ENCODE data around the gene CFDP1.

The CFDP1 gene

GRCh38 chr16:75458439-75458838 lies 25.1 kb upstream of the CFDP1 start:
- TF ChIP-seq CREB1 (IDR thresholded peaks at IDR 0.05; ENCODE audit: low read depth) (no peak), USF1 (IDR thresholded peaks at IDR 0.05) (no peak), EGR1 (IDR thresholded peaks at IDR 0.05) (no peak), TEAD4 (IDR thresholded peaks at IDR 0.05) (no peak), EP300 (IDR thresholded peaks at IDR 0.05; ENCODE audit: borderline replicate concordance) (no peak), MAX (IDR thresholded peaks at IDR 0.05) (no peak), YY1 (IDR thresholded peaks at IDR 0.05; ENCODE audit: low read depth) (no peak), ZBTB7A (IDR thresholded peaks at IDR 0.05; ENCODE audit: low read depth) (no peak), CEBPB (IDR thresholded peaks at IDR 0.05) (no peak), TCF12 (IDR thresholded peaks at IDR 0.05; ENCODE audit: low read depth) (no peak), NFIC (IDR thresholded peaks at IDR 0.05) (no peak), RAD21 (IDR thresholded peaks at IDR 0.05; ENCODE audit: low read depth) (no peak)

- no peak for TF ChIP-seq RAD21 (IDR thresholded peaks at IDR 0.05; ENCODE audit: low read depth)
- no peak for TF ChIP-seq REST (IDR thresholded peaks at IDR 0.05; ENCODE audit: low read depth)
- TF ChIP-seq CEBPB (IDR thresholded peaks at IDR 0.05), result no peak
- TF ChIP-seq MAX (IDR thresholded peaks at IDR 0.05), result no peak
- no peak for TF ChIP-seq YY1 (IDR thresholded peaks at IDR 0.05; ENCODE audit: low read depth)
- TF ChIP-seq CREB1 (IDR thresholded peaks at IDR 0.05; ENCODE audit: low read depth), result no peak
- TF ChIP-seq TCF12 (IDR thresholded peaks at IDR 0.05; ENCODE audit: low read depth), result no peak
- no peak for TF ChIP-seq USF1 (IDR thresholded peaks at IDR 0.05)
- no peak for TF ChIP-seq ZBTB7A (IDR thresholded peaks at IDR 0.05; ENCODE audit: low read depth)
- TF ChIP-seq EP300 (IDR thresholded peaks at IDR 0.05; ENCODE audit: borderline replicate concordance), result no peak
- TF ChIP-seq NFIC (IDR thresholded peaks at IDR 0.05), result no peak
- TF ChIP-seq TAF1 (IDR thresholded peaks at IDR 0.05; ENCODE audit: low read depth), result no peak
- no peak for TF ChIP-seq FOXM1 (IDR thresholded peaks at IDR 0.05; ENCODE audit: borderline replicate concordance, low read depth)
- no peak for TF ChIP-seq TEAD4 (IDR thresholded peaks at IDR 0.05)
Observed at GRCh38 chr16:75458029-75458428, 24.7 kb upstream of the CFDP1 start.

- TF ChIP-seq TCF12 (IDR thresholded peaks at IDR 0.05; ENCODE audit: low read depth), result no peak
- no peak for TF ChIP-seq CEBPB (IDR thresholded peaks at IDR 0.05)
- TF ChIP-seq REST (IDR thresholded peaks at IDR 0.05; ENCODE audit: low read depth), result no peak
- TF ChIP-seq USF1 (IDR thresholded peaks at IDR 0.05), result no peak
- no peak for TF ChIP-seq MAX (IDR thresholded peaks at IDR 0.05)
- TF ChIP-seq TAF1 (IDR thresholded peaks at IDR 0.05; ENCODE audit: low read depth), result no peak
- TF ChIP-seq NFIC (IDR thresholded peaks at IDR 0.05), result no peak
- no peak for TF ChIP-seq YY1 (IDR thresholded peaks at IDR 0.05; ENCODE audit: low read depth)
- no peak for TF ChIP-seq FOXM1 (IDR thresholded peaks at IDR 0.05; ENCODE audit: borderline replicate concordance, low read depth)
- TF ChIP-seq TEAD4 (IDR thresholded peaks at IDR 0.05), result no peak
- no peak for TF ChIP-seq EP300 (IDR thresholded peaks at IDR 0.05; ENCODE audit: borderline replicate concordance)
- TF ChIP-seq ZBTB7A (IDR thresholded peaks at IDR 0.05; ENCODE audit: low read depth), result no peak
- no peak for TF ChIP-seq EGR1 (IDR thresholded peaks at IDR 0.05)
- no peak for TF ChIP-seq RAD21 (IDR thresholded peaks at IDR 0.05; ENCODE audit: low read depth)
- no peak for TF ChIP-seq CREB1 (IDR thresholded peaks at IDR 0.05; ENCODE audit: low read depth)
Observed at GRCh38 chr16:75457485-75458021, 24.2 kb upstream of the CFDP1 start.

GRCh38 chr16:75456971-75457370 lies 23.7 kb upstream of the CFDP1 start:
- TF ChIP-seq RAD21 (IDR thresholded peaks at IDR 0.05; ENCODE audit: low read depth) (no peak), USF1 (IDR thresholded peaks at IDR 0.05) (no peak), ZBTB7A (IDR thresholded peaks at IDR 0.05; ENCODE audit: low read depth) (no peak), EP300 (IDR thresholded peaks at IDR 0.05; ENCODE audit: borderline replicate concordance) (no peak), TCF12 (IDR thresholded peaks at IDR 0.05; ENCODE audit: low read depth) (no peak), MAX (IDR thresholded peaks at IDR 0.05) (no peak), CREB1 (IDR thresholded peaks at IDR 0.05; ENCODE audit: low read depth) (no peak), TEAD4 (IDR thresholded peaks at IDR 0.05) (no peak), REST (IDR thresholded peaks at IDR 0.05; ENCODE audit: low read depth) (no peak), YY1 (IDR thresholded peaks at IDR 0.05; ENCODE audit: low read depth) (no peak), EGR1 (IDR thresholded peaks at IDR 0.05) (no peak), NFIC (IDR thresholded peaks at IDR 0.05) (no peak), TAF1 (IDR thresholded peaks at IDR 0.05; ENCODE audit: low read depth) (no peak), FOXM1 (IDR thresholded peaks at IDR 0.05; ENCODE audit: borderline replicate concordance, low read depth) (no peak), CEBPB (IDR thresholded peaks at IDR 0.05) (no peak)
